ENCODE measurements around the gene MS4A1. TPM values are rescaled to one million over a fixed set of nuclear protein-coding genes. Genes with fewer than 3 reads are reported as not detected.

MS4A1 gene
- total RNA-seq, 1 experiment from 2014 or later = 0.25 TPM

DNA sequence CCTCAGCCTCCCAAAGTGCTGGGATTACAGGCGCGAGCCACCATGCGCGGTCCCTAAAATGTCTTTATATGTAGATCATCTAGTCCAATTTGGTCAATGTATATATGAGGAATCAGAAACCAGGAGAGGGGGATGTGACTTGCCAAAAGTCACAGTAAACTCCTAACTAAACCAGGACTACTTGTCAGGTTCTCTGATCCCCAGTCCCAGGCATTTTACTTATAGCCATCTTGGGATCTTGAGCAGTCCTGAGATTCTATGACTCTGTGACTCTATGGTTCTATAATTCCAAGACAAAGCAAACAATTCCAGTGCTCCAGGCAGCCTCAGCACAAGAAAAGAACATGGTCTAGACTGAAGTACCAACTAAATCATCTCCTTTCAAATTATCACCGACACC, 26.4 kb upstream of the MS4A1 start, which contains the start of gene MS4A5:
Gene MS4A5 (plus strand): TSS at position 301 of the 400 bp plus-strand sequence. CDS start 103 bp downstream, outside the sequence.
- BruUV-seq (replicated peaks) = no TSS peak
- RAD21 ChIA-PET (ENCODE audit: low non-redundant PET in 1 of 2, low total read pairs in 2 of 2, uncharacterized antibody in 2 of 2, unreplicated experiment in 2 of 2) = no interaction called here
- Histone ChIP-seq H3K4me3 (replicated peaks in 1 of 2; ENCODE audit: low read depth in 1 of 2, low read length in 2 of 2) (no peak within 1 kb of the TSS), H3K9me3 (ENCODE audit: control insufficient read depth in 1 of 2, insufficient read depth in 1 of 2, low read depth in 1 of 2, low read length in 2 of 2) (no peaks in the 10 kb centered on the region), H3K4me1 (ENCODE audit: control insufficient read depth in 1 of 2, insufficient read depth in 2 of 2, low read length in 2 of 2) (peaks cover 5 to 9% of the 10 kb centered on the region in 2 experiments; a peak in 3 of 4 replicates), H3K9me2 (ENCODE audit: insufficient read depth) (no peaks in the 10 kb centered on the region), H3K27me3 (ENCODE audit: insufficient read depth, low read length) (no peaks in the 10 kb centered on the region), H3K9ac (ENCODE audit: low read length) (no peak within 1 kb of the TSS), H2AFZ (ENCODE audit: low read depth, low read length, poor library complexity, severe bottlenecking) (peak within 1 kb of the TSS; percentile 70), H3K79me2 (ENCODE audit: insufficient read depth, low read length) (no peaks in the 10 kb centered on the region), H4K20me1 (ENCODE audit: insufficient read depth) (no peaks in the 10 kb centered on the region), H3K4me2 (ENCODE audit: low read length) (peak within 1 kb of the TSS; percentile 46), H3K27ac (ENCODE audit: low read depth, low read length) (no peak within 1 kb of the TSS), H3K36me3 (ENCODE audit: control insufficient read depth in 1 of 2, insufficient read depth in 2 of 2, low read length in 2 of 2) (no peaks in the 10 kb centered on the region)
- intact Hi-C loops (cut with micrococcal nuclease) = no loop called here
- ATAC-seq = no peak
- DNase-seq (ENCODE audit: low read depth, low spot score) = no peak
- POLR2A ChIA-PET = no interaction called here
- TF ChIP-seq SIN3A (IDR thresholded peaks at IDR 0.05; ENCODE audit: low read depth) (no peak), EZH2phosphoT487 (IDR thresholded peaks at IDR 0.05; ENCODE audit: borderline replicate concordance) (no peak), FOSL1 (IDR thresholded peaks at IDR 0.05; ENCODE audit: low read depth) (no peak)
- CTCF ChIA-PET = no interaction called here

DNA sequence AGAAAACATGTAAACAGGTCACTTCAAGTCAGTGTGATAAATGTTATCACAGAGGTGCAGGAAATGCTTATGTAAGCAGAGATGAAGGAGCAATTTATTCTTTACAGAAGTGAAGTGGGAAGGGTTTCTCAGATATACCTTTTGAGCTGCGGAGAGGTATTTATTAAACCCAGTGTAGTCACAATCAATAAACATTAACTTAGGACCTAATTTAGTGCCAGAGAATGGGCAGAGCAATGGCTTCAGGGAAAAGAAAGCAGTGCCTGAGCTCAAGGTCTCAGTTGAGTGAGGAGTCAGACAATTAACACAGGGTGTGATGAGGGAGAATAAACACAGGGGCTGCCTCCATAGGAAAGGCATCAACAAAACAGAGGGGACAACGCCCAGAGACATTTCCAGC, 24.4 kb upstream of the MS4A1 start:
- Histone ChIP-seq H3K9me3 (ENCODE audit: control insufficient read depth in 1 of 2, insufficient read depth in 1 of 2, low read depth in 1 of 2, low read length in 2 of 2) (no peaks in the 10 kb centered on the region), H4K20me1 (ENCODE audit: insufficient read depth) (no peaks in the 10 kb centered on the region), H3K4me3 (replicated peaks in 1 of 2; ENCODE audit: low read depth in 1 of 2, low read length in 2 of 2) (no peak overlapping the region), H2AFZ (ENCODE audit: low read depth, low read length, poor library complexity, severe bottlenecking) (no peak overlapping the region), H3K27me3 (ENCODE audit: insufficient read depth, low read length) (no peaks in the 10 kb centered on the region), H3K36me3 (ENCODE audit: control insufficient read depth in 1 of 2, insufficient read depth in 2 of 2, low read length in 2 of 2) (no peaks in the 10 kb centered on the region), H3K4me1 (ENCODE audit: control insufficient read depth in 1 of 2, insufficient read depth in 2 of 2, low read length in 2 of 2) (peaks cover 5 to 9% of the 10 kb centered on the region in 2 experiments; a peak in 3 of 4 replicates), H3K9ac (ENCODE audit: low read length) (no peak overlapping the region), H3K9me2 (ENCODE audit: insufficient read depth) (no peaks in the 10 kb centered on the region), H3K79me2 (ENCODE audit: insufficient read depth, low read length) (no peaks in the 10 kb centered on the region), H3K4me2 (ENCODE audit: low read length) (no peak overlapping the region), H3K27ac (ENCODE audit: low read depth, low read length) (no peak overlapping the region)
- TF ChIP-seq, protein P1, sequence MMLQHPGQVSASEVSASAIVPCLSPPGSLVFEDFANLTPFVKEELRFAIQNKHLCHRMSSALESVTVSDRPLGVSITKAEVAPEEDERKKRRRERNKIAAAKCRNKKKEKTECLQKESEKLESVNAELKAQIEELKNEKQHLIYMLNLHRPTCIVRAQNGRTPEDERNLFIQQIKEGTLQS (IDR thresholded peaks at IDR 0.05) = no peak
- TF ChIP-seq POLR2A (IDR thresholded peaks at IDR 0.05; ENCODE audit: borderline replicate concordance, extremely low read depth, insufficient read depth, insufficient read length) (no peak), FOSL1 (IDR thresholded peaks at IDR 0.05; ENCODE audit: low read depth) (no peak), CTCF (IDR thresholded peaks at IDR 0.05 in 2 of 3, conservative IDR thresholded peaks at IDR 0.05 in 1 of 3; ENCODE audit: borderline replicate concordance in 1 of 3, insufficient read depth in 1 of 3, low read depth in 2 of 3, low read length in 2 of 3) (no peak), RAD21 (IDR thresholded peaks at IDR 0.05; ENCODE audit: low read depth) (no peak), EZH2 (IDR thresholded peaks at IDR 0.05) (no peak), SP1 (IDR thresholded peaks at IDR 0.05; ENCODE audit: low read depth) (no peak), MAX (IDR thresholded peaks at IDR 0.05) (no peak), SIN3A (IDR thresholded peaks at IDR 0.05; ENCODE audit: low read depth) (no peak), ZNF274 (IDR thresholded peaks at IDR 0.05; ENCODE audit: low read depth, low read length) (no peak), SRF (IDR thresholded peaks at IDR 0.05; ENCODE audit: low read depth) (no peak), EZH2phosphoT487 (IDR thresholded peaks at IDR 0.05; ENCODE audit: borderline replicate concordance) (no peak), POLR2AphosphoS5 (IDR thresholded peaks at IDR 0.05; ENCODE audit: low read depth, low read length) (no peak)
- TF ChIP-seq, protein P2, sequence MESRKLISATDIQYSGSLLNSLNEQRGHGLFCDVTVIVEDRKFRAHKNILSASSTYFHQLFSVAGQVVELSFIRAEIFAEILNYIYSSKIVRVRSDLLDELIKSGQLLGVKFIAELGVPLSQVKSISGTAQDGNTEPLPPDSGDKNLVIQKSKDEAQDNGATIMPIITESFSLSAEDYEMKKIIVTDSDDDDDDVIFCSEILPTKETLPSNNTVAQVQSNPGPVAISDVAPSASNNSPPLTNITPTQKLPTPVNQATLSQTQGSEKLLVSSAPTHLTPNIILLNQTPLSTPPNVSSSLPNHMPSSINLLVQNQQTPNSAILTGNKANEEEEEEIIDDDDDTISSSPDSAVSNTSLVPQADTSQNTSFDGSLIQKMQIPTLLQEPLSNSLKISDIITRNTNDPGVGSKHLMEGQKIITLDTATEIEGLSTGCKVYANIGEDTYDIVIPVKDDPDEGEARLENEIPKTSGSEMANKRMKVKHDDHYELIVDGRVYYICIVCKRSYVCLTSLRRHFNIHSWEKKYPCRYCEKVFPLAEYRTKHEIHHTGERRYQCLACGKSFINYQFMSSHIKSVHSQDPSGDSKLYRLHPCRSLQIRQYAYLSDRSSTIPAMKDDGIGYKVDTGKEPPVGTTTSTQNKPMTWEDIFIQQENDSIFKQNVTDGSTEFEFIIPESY (IDR thresholded peaks at IDR 0.05; ENCODE audit: extremely low read depth, insufficient replicate concordance, low read length) = no peak
- ChIA-PET POLR2A (no interaction called here), RAD21 (ENCODE audit: low non-redundant PET in 1 of 2, low total read pairs in 2 of 2, uncharacterized antibody in 2 of 2, unreplicated experiment in 2 of 2) (no interaction called here), CTCF (no interaction called here)
- intact Hi-C loops (cut with micrococcal nuclease) = no loop called here
- DNase-seq (ENCODE audit: low read depth, low spot score) (no peak), ATAC-seq (no peak)
- no TSS peak for BruUV-seq (replicated peaks)

All from HCT116 (cell line).